Adrenal gland (tissue), 12 donors: ENCODE measurements around the gene GANC. TPM values are rescaled to one million over a fixed set of nuclear protein-coding genes. Genes with fewer than 3 reads are reported as not detected.

Source experiments
- DNase-seq, 7 donors: peaks; one replicate each; pipeline ENCODE4 v3.0.0-alpha.2; 2019 to 2020
- H3K27ac ChIP-seq, 5 donors: fragments of 200-600 bp; sonication (generic) in 4 of 5; 1 replicate in 3 of 5; 2 replicates in 2 of 5; pipeline versions ENCODE4 v1.5.1 to v1.8.0; 2016 to 2020; ENCODE audit warnings: mild to moderate bottlenecking in 1 of 5
- H3K27me3 ChIP-seq: fragments of 200-600 bp; 2 replicates; pipeline ENCODE4 v1.8.0; 2021
- H3K36me3 ChIP-seq, 2 donors: fragments of 200-600 bp; replicated peaks in 1 of 2; 1 replicate in 1 of 2; 2 replicates in 1 of 2; pipeline versions ENCODE4 v1.5.1 to v1.8.0; 2018 to 2022
- H3K4me1 ChIP-seq, 2 donors: fragments of 200-600 bp; replicated peaks in 1 of 2; 1 replicate in 1 of 2; 2 replicates in 1 of 2; pipeline versions ENCODE4 v1.5.1 to v1.8.0; 2018 to 2021
- H3K4me3 ChIP-seq, 4 donors: fragments of 200-600 bp; sonication (generic) in 3 of 4; one replicate each; pipeline ENCODE4 v1.5.1; 2016 to 2018
- H3K9me3 ChIP-seq, 3 donors: fragments of 200-600 bp; sonication (generic) in 1 of 3; replicated peaks in 1 of 3; 1 replicate in 2 of 3; 2 replicates in 1 of 3; pipeline versions ENCODE4 v1.5.1 to v1.8.0; 2016 to 2021
- POLR2A ChIP-seq, 2 donors: fragments of 450-650 bp; IDR thresholded peaks; one replicate each; pipeline ENCODE4 v1.6.1; 2017; ENCODE audit warnings: antibody characterized with exemption in 2 of 2, mild to moderate bottlenecking in 2 of 2, moderate library complexity in 1 of 2
- WGBS, 4 donors: extraction: QIAGEN DNeasy Blood & Tissue Kit in 2 of 4; methylation state at CpG; one replicate each; pipeline versions ENCODE4 v1.1.5 to v1.1.7; 2013 to 2017; 5-methylcytosine and 5-hydroxymethylcytosine counted together
- intact Hi-C, 2 donors: fragments of 100-400 bp; cut with DNase I; formaldehyde crosslinking; loops; one replicate each; pipeline versions ENCODE4 v1.14.1 to v1.15.0; 2022 to 2023
- polyA plus RNA-seq, 3 donors: library from polyadenylated mRNA; stranded (reverse); fragments of 200-250 nt in 2 of 3; fragments of 350-450 nt in 1 of 3; fragmentation: Illumina TruSeq in 1 of 3; extraction: RNeasy Lipid Tissue Mini Kit (QIAGEN cat#74804) in 1 of 3; gene quantifications; one replicate each; pipeline ENCODE4 v1.2.3, GENCODE V29; 2013 to 2014
- total RNA-seq, 9 donors: library from RNA; depleted of rRNA in 4 of 9; stranded (reverse); fragments of >200 nt in 4 of 9; fragments of 120-200 nt in 1 of 9; fragmentation: NEBNext Ultra II Directional in 1 of 9; extraction: Animal tissue kit (Norgen Biotek cat#: 25700) in 1 of 9; gene quantifications; one replicate each; pipeline versions ENCODE4 v1.1.0 to v1.2.4, GENCODE V29; 2013 to 2023
- TF ChIP-seq, protein P1 (sequence below), 6 experiments: fragments of 450-650 bp in 4 of 6; fragments of 200-600 bp in 2 of 6; sonication (generic) in 1 of 6; IDR thresholded peaks; 1 replicate in 5 of 6; 2 replicates in 1 of 6; pipeline versions ENCODE4 v1.5.1 to v1.8.0; 2016 to 2021; ENCODE audit warnings: antibody characterized with exemption in 6 of 6, mild to moderate bottlenecking in 2 of 6, moderate library complexity in 1 of 6
- donor health status: healthy with polysubstance abuse.
- donor health status: Bipolar disorder and iron deficiency.
- donor health status: DM: yes; HTN: yes; CAD: no.
- donor health status: DM: no; HTN: no; CAD: no.
- donor health status: DM: no; HTN: no; CAD: no.
- donor health status: DM: yes; HTN: yes; CAD: no.

Gene GANC
- total and polyA plus RNA-seq, 12 donors: 8.5 to 37.2 (median 18.5) TPM

DNA sequence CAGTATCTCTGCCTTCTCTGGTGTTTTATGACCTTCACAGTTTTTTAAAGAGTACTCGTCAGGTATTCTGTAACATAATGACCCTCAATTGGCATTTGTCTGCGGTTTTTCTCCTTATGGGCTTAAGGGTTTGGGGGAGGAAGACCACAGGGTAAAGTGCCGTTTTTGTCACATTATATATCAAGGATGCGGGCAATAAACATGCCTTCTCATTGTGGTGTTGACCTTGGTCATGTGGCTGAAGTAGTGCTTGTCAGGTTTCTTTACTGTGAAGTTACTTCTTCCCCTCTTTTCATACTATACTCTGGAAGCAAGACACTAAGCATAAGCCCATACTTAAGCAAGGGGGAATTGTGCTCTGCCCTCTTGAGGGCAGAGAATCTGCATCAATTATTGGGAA lies 102.9 kb downstream of the GANC start:
- Histone ChIP-seq H3K4me3 (no peak overlapping the region), H3K36me3 (no peaks in the 10 kb centered on the region), H3K27ac (no peak overlapping the region), H3K9me3 (no peaks in the 10 kb centered on the region), H3K4me1 (no peaks in the 10 kb centered on the region), H3K27me3 (no peaks in the 10 kb centered on the region)
- no peak for DNase-seq
- WGBS, 4 donors: 46 to 52% (median 51%) methylated on average over 4 of the region's 4 CpGs
- TF ChIP-seq, protein P1, sequence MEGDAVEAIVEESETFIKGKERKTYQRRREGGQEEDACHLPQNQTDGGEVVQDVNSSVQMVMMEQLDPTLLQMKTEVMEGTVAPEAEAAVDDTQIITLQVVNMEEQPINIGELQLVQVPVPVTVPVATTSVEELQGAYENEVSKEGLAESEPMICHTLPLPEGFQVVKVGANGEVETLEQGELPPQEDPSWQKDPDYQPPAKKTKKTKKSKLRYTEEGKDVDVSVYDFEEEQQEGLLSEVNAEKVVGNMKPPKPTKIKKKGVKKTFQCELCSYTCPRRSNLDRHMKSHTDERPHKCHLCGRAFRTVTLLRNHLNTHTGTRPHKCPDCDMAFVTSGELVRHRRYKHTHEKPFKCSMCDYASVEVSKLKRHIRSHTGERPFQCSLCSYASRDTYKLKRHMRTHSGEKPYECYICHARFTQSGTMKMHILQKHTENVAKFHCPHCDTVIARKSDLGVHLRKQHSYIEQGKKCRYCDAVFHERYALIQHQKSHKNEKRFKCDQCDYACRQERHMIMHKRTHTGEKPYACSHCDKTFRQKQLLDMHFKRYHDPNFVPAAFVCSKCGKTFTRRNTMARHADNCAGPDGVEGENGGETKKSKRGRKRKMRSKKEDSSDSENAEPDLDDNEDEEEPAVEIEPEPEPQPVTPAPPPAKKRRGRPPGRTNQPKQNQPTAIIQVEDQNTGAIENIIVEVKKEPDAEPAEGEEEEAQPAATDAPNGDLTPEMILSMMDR (IDR thresholded peaks at IDR 0.05): no peak
- no peak for TF ChIP-seq POLR2A (IDR thresholded peaks at IDR 0.05)
- intact Hi-C loops: no loop called here

DNA sequence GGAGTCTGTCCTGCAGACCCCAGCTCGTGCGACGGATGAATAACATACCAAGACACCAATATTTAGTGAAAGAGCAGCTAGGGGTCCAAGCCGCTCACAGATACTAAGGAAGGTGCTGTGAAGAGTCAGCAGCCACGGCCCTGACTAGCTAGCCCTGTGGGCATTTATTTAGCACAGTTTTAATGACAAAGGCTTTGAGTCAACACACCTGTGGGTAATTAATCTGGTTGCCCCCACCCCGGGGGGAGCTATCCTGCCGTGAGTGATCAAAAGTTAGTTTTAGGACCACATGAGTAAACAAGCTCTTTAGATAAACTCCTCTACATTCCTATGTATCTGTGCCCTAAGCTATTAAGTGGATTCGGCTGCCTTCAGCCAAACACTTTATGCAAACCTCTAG lies 105.0 kb downstream of the GANC start:
- intact Hi-C loops: no loop called here
- Histone ChIP-seq H3K4me1 (no peaks in the 10 kb centered on the region), H3K4me3 (no peak overlapping the region), H3K9me3 (no peaks in the 10 kb centered on the region), H3K27ac (no peak overlapping the region), H3K36me3 (no peaks in the 10 kb centered on the region), H3K27me3 (no peaks in the 10 kb centered on the region)
- peak in 1 of 7 donors; percentile 17 for DNase-seq
- TF ChIP-seq, protein P1 (IDR thresholded peaks at IDR 0.05): no peak
- no peak for TF ChIP-seq POLR2A (IDR thresholded peaks at IDR 0.05)
- WGBS, 4 donors: 88 to 94% (median 93%) methylated on average over 5 to 8 of the region's 8 CpGs

DNA sequence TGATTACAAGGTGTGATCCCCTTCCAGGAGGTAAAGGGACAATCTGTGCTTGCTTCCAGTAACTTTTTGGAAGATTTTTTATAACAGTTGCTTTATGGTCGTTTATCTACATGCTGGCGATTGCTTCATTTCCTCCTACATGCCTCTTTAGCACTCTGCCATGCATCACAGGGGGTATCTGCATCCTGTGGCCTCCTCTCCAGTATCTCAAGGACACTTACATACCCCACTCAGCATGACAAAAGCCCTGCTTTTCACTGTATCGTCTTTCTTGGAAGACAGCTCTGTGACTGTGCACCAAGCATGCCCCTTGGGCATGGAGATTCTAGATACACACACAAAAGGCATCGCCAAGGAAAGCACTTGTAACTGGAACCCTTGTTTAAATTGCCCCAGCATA lies 111.6 kb downstream of the GANC start:
- 66 to 79% (median 67%) methylated on average over 4 of the region's 4 CpGs for WGBS, 4 donors
- H3K27ac ChIP-seq: no peak overlapping the region
- intact Hi-C loops: no loop called here
- no peaks in the 10 kb centered on the region for H3K4me1 ChIP-seq
- no peak for TF ChIP-seq POLR2A (IDR thresholded peaks at IDR 0.05)
- TF ChIP-seq, protein P1 (IDR thresholded peaks at IDR 0.05): no peak
- peak in 1 of 7 donors; percentile 13 for DNase-seq
- H3K27me3 ChIP-seq: no peaks in the 10 kb centered on the region
- H3K9me3 ChIP-seq: no peaks in the 10 kb centered on the region
- H3K36me3 ChIP-seq: no peaks in the 10 kb centered on the region
- H3K4me3 ChIP-seq: no peak overlapping the region

DNA sequence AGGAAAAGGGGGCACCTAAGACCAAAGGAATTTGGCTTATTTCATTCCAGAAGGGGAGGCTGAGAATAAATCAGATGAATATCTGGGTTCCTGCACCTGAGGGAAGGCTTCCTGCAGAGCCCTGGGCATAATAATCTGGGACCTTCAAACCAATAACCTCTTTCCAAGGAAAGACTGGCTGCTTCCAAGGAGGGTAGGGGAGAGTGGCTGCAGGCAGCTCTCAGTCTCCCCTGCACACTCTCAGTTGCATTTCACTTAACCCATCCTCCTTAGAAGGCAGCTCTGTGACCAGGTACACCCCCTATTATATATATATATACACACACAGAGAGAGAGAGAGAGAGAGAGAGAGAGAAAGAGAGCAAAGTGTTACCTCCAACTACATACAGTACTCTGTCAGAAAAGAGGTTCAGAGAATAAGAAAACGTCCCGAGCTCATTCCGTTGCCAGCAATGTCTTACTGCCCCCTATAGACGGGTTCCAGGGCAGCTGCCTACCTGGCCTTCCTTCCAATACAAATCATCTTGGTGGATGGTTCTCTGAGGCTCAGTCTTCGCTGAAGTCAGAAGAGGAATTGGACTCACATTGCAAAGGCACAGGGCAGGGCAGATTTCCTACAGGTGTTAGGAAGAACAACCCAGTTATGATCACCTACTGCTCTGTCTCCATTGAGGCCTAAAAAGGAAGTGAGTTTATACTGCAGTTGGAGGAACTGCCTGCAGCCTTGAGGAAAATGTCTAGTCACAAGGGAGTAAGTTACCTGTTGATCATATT lies 112.4 kb downstream of the GANC start:
- Histone ChIP-seq H3K4me1 (no peaks in the 10 kb centered on the region), H3K36me3 (no peaks in the 10 kb centered on the region), H3K9me3 (no peaks in the 10 kb centered on the region), H3K4me3 (no peak overlapping the region), H3K27me3 (no peaks in the 10 kb centered on the region), H3K27ac (no peak overlapping the region)
- no peak for TF ChIP-seq POLR2A (IDR thresholded peaks at IDR 0.05)
- TF ChIP-seq, protein P1 (IDR thresholded peaks at IDR 0.05): peak in 3 of 6 experiments; percentile 10 to 22 (median 13)
- 50 to 57% (median 53%) methylated on average over 5 of the region's 5 CpGs for WGBS, 4 donors
- peak in 1 of 7 donors; percentile 12 for DNase-seq
- intact Hi-C loops: no loop called here
